HepG2 (cell line): Measurements from ENCODE around the gene CRAMP1. TPM values are rescaled to one million over a fixed set of nuclear protein-coding genes. Genes with fewer than 3 reads are reported as not detected.

Experiments
- AHR ChIP-seq: IDR thresholded peaks from 2 replicates; pipeline ENCODE4 v1.6.1; 2018; ENCODE audit warnings: missing genetic modification reagents, missing compliant biosample characterization
- CBX2 ChIP-seq, 2 experiments: fragments of 200-600 bp in 1 of 2; sonication (generic); formaldehyde crosslinking in 1 of 2; IDR thresholded peaks; 2 replicates each; pipeline versions ENCODE4 v1.7.0 to v1.8.1; 2018 to 2022; ENCODE audit warnings: low read depth in 2 of 2, low read length in 1 of 2, mild to moderate bottlenecking in 1 of 2, missing genetic modification reagents in 1 of 2
- FLYWCH1 ChIP-seq: sonication (generic); formaldehyde crosslinking; IDR thresholded peaks from 2 replicates; pipeline ENCODE4 v1.8.1; 2023; ENCODE audit warnings: mild to moderate bottlenecking, missing genetic modification reagents
- HHEX ChIP-seq: IDR thresholded peaks from 2 replicates; pipeline ENCODE4 v1.6.1; 2016; ENCODE audit warnings: control low read depth
- NFYB ChIP-seq: sonication (generic); formaldehyde crosslinking; IDR thresholded peaks from 2 replicates; pipeline ENCODE4 v1.4.0; 2020; ENCODE audit warnings: missing genetic modification reagents
- POLR2AphosphoS5 ChIP-seq: IDR thresholded peaks from 2 replicates; pipeline ENCODE4 v1.6.1; 2012; ENCODE audit warnings: low read depth, low read length
- ZFP1 ChIP-seq: IDR thresholded peaks from 2 replicates; pipeline ENCODE4 v1.6.1; 2016
- ZFP36L2 ChIP-seq: sonication (generic); formaldehyde crosslinking; IDR thresholded peaks from 2 replicates; pipeline ENCODE4 v1.4.0; 2020; ENCODE audit warnings: missing genetic modification reagents
- ZNF20 ChIP-seq: sonication (generic); formaldehyde crosslinking; IDR thresholded peaks from 2 replicates; pipeline ENCODE4 v1.4.0; 2020; ENCODE audit warnings: mild to moderate bottlenecking, moderate library complexity, missing genetic modification reagents
- ZNF354B ChIP-seq: sonication (generic); formaldehyde crosslinking; IDR thresholded peaks from 2 replicates; pipeline ENCODE4 v1.8.0; 2022; ENCODE audit warnings: mild to moderate bottlenecking, missing genetic modification reagents
- ZNF570 ChIP-seq: sonication (generic); formaldehyde crosslinking; IDR thresholded peaks from 2 replicates; pipeline ENCODE4 v1.4.0; 2020; ENCODE audit warnings: mild to moderate bottlenecking, missing genetic modification reagents, borderline replicate concordance
- ZNF75D ChIP-seq: sonication (generic); formaldehyde crosslinking; IDR thresholded peaks from 2 replicates; pipeline ENCODE4 v1.8.1; 2023; ENCODE audit warnings: missing genetic modification reagents, mild to moderate bottlenecking, borderline replicate concordance
- ZNF773 ChIP-seq: sonication (generic); formaldehyde crosslinking; IDR thresholded peaks from 2 replicates; pipeline ENCODE4 v1.4.0; 2020; ENCODE audit warnings: missing genetic modification reagents, borderline replicate concordance
- polyA plus RNA-seq, 8 experiments: library from polyadenylated mRNA; depleted of rRNA in 3 of 8; stranded (reverse) in 7 of 8; unstranded in 1 of 8; fragments of >200 nt; fragmentation: Illumina TruSeq in 4 of 8; extraction: Trizol in 4 of 8; gene quantifications; 2 replicates each; pipeline versions ENCODE4 v1.2.1 to v1.2.3, GENCODE V29; 2011 to 2016; ENCODE audit warnings: low read depth in 4 of 8, missing spikeins in 1 of 8, mixed read lengths in 1 of 8; ENCODE audit not compliant: insufficient read depth in 1 of 8
- total RNA-seq, 5 experiments: library from RNA; depleted of rRNA; stranded (reverse); fragments of >200 nt; fragmentation: Illumina TruSeq; extraction: Trizol; gene quantifications; 2 replicates each; pipeline ENCODE4 v1.2.3, GENCODE V29; 2016; ENCODE audit warnings: low read depth in 1 of 5
- TF ChIP-seq, protein P1 (sequence below): sonication (generic); formaldehyde crosslinking; IDR thresholded peaks from 2 replicates; pipeline ENCODE4 v1.5.0; 2020; ENCODE audit warnings: mild to moderate bottlenecking, missing genetic modification reagents, borderline replicate concordance
- TF ChIP-seq, protein P2 (sequence below): sonication (generic); formaldehyde crosslinking; IDR thresholded peaks from 2 replicates; pipeline ENCODE4 v1.8.0; 2022; ENCODE audit warnings: mild to moderate bottlenecking, missing genetic modification reagents, borderline replicate concordance
- TF ChIP-seq, protein P3 (sequence below): sonication (generic); formaldehyde crosslinking; IDR thresholded peaks from 2 replicates; pipeline ENCODE4 v1.4.0; 2020; ENCODE audit warnings: mild to moderate bottlenecking, missing genetic modification reagents
- TF ChIP-seq, protein P4 (sequence below): IDR thresholded peaks from 2 replicates; pipeline ENCODE4 v1.6.1; 2016; ENCODE audit warnings: control low read depth

CRAMP1 gene
- total and polyA plus RNA-seq, 2 of the 13 experiments (the other 11 are each of a cell fraction or from before 2014, with no cell fraction given) = 6.8 to 9.7 TPM

DNA sequence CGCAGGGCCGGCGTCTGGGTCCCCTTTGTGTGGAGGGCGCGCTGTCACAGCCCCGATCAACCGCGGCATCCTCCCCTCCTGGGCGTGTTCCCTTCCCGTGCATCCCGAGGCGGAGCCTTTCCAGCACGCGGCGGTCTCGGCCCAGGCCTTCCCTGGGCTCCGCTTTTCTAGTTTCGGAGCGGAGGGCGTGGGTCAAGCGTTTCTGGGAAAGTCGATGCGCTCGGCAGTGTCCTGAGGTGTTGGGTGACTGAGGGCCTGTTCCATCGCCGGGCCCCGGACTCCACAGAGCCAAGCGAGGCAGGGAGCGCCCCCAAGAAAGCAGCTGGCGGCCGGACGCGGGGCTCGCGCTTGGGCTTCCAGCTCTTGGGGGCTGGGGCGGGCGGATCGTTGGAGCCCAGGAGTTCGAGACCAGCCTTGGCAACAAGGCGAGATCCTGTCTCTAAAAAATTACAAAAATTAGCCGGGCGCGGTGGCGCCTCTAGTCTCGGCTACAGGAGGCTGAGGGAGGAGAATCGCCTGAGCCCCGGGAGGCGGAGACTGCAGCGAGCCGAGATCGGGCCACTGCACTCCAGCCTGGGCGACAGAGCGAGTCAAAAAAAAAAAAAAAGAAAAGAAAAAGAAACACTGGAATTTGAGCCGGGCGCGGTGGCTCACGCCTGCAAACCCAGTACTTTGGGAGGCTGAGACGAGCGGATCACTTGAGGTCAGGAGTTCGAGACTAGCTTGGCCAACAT lies 1.1 kb upstream of the CRAMP1 start (continued):
- no peak for TF ChIP-seq ZFP36L2 (CRISPR knock-in tag)
- TF ChIP-seq ZNF570 (CRISPR knock-in tag) = no peak
- TF ChIP-seq NFYB (CRISPR knock-in tag) = no peak
- TF ChIP-seq HHEX (CRISPR knock-in tag) = no peak
- TF ChIP-seq, protein P1, sequence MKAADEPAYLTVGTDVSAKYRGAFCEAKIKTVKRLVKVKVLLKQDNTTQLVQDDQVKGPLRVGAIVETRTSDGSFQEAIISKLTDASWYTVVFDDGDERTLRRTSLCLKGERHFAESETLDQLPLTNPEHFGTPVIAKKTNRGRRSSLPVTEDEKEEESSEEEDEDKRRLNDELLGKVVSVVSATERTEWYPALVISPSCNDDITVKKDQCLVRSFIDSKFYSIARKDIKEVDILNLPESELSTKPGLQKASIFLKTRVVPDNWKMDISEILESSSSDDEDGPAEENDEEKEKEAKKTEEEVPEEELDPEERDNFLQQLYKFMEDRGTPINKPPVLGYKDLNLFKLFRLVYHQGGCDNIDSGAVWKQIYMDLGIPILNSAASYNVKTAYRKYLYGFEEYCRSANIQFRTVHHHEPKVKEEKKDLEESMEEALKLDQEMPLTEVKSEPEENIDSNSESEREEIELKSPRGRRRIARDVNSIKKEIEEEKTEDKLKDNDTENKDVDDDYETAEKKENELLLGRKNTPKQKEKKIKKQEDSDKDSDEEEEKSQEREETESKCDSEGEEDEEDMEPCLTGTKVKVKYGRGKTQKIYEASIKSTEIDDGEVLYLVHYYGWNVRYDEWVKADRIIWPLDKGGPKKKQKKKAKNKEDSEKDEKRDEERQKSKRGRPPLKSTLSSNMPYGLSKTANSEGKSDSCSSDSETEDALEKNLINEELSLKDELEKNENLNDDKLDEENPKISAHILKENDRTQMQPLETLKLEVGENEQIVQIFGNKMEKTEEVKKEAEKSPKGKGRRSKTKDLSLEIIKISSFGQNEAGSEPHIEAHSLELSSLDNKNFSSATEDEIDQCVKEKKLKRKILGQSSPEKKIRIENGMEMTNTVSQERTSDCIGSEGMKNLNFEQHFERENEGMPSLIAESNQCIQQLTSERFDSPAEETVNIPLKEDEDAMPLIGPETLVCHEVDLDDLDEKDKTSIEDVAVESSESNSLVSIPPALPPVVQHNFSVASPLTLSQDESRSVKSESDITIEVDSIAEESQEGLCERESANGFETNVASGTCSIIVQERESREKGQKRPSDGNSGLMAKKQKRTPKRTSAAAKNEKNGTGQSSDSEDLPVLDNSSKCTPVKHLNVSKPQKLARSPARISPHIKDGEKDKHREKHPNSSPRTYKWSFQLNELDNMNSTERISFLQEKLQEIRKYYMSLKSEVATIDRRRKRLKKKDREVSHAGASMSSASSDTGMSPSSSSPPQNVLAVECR (CRISPR knock-in tag) = no peak; the same call in 1 of the 2 replicates
- no peak for TF ChIP-seq POLR2AphosphoS5
- TF ChIP-seq, protein P2, sequence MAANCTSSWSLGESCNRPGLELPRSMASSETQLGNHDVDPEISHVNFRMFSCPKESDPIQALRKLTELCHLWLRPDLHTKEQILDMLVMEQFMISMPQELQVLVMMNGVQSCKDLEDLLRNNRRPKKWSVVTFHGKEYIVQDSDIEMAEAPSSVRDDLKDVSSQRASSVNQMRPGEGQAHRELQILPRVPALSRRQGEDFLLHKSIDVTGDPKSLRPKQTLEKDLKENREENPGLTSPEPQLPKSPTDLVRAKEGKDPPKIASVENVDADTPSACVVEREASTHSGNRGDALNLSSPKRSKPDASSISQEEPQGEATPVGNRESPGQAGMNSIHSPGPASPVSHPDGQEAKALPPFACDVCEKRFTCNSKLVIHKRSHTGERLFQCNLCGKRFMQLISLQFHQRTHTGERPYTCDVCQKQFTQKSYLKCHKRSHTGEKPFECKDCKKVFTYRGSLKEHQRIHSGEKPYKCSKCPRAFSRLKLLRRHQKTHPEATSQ (CRISPR knock-in tag) = 0 out of 2 replicates have a peak, but pooled peaks have one; percentile 47
- peak; percentile 73 for TF ChIP-seq ZNF75D (CRISPR knock-in tag)
- no peak for TF ChIP-seq FLYWCH1 (CRISPR knock-in tag)
- no peak for TF ChIP-seq ZNF20 (CRISPR knock-in tag)
- TF ChIP-seq ZNF354B (CRISPR knock-in tag) = 0 out of 2 replicates have a peak, but pooled peaks have one; percentile 18
- TF ChIP-seq ZFP1 = no peak
- TF ChIP-seq, protein P3, sequence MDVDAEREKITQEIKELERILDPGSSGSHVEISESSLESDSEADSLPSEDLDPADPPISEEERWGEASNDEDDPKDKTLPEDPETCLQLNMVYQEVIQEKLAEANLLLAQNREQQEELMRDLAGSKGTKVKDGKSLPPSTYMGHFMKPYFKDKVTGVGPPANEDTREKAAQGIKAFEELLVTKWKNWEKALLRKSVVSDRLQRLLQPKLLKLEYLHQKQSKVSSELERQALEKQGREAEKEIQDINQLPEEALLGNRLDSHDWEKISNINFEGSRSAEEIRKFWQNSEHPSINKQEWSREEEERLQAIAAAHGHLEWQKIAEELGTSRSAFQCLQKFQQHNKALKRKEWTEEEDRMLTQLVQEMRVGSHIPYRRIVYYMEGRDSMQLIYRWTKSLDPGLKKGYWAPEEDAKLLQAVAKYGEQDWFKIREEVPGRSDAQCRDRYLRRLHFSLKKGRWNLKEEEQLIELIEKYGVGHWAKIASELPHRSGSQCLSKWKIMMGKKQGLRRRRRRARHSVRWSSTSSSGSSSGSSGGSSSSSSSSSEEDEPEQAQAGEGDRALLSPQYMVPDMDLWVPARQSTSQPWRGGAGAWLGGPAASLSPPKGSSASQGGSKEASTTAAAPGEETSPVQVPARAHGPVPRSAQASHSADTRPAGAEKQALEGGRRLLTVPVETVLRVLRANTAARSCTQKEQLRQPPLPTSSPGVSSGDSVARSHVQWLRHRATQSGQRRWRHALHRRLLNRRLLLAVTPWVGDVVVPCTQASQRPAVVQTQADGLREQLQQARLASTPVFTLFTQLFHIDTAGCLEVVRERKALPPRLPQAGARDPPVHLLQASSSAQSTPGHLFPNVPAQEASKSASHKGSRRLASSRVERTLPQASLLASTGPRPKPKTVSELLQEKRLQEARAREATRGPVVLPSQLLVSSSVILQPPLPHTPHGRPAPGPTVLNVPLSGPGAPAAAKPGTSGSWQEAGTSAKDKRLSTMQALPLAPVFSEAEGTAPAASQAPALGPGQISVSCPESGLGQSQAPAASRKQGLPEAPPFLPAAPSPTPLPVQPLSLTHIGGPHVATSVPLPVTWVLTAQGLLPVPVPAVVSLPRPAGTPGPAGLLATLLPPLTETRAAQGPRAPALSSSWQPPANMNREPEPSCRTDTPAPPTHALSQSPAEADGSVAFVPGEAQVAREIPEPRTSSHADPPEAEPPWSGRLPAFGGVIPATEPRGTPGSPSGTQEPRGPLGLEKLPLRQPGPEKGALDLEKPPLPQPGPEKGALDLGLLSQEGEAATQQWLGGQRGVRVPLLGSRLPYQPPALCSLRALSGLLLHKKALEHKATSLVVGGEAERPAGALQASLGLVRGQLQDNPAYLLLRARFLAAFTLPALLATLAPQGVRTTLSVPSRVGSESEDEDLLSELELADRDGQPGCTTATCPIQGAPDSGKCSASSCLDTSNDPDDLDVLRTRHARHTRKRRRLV = no peak
- no peak for TF ChIP-seq AHR
- no peak for TF ChIP-seq CBX2 (IDR thresholded peaks at IDR 0.05; ENCODE audit: low read depth, low read length)
- no peak for TF ChIP-seq CBX2 (CRISPR knock-in tag; IDR thresholded peaks at IDR 0.05; ENCODE audit: low read depth)
- TF ChIP-seq, protein P4, sequence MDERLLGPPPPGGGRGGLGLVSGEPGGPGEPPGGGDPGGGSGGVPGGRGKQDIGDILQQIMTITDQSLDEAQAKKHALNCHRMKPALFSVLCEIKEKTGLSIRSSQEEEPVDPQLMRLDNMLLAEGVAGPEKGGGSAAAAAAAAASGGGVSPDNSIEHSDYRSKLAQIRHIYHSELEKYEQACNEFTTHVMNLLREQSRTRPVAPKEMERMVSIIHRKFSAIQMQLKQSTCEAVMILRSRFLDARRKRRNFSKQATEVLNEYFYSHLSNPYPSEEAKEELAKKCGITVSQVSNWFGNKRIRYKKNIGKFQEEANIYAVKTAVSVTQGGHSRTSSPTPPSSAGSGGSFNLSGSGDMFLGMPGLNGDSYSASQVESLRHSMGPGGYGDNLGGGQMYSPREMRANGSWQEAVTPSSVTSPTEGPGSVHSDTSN (CRISPR knock-in tag) = no peak
- TF ChIP-seq ZNF773 (CRISPR knock-in tag) = no peak
